GM19328 (cell line): ENCODE data around the gene RNF123.
"Not testable (repeated sequence)": the region's sequence is repeated elsewhere in the genome, so short reads cannot be mapped to it uniquely, and the experiment has no call there.

ENCODE experiments used
- ATAC-seq: cut with Tn5 transposase; IDR thresholded peaks from one replicate; pipeline ENCODE4 v1.9.1; 2021; ENCODE audit warnings: mild to moderate bottlenecking, moderate library complexity; ENCODE audit not compliant: unreplicated experiment

Gene RNF123

DNA sequence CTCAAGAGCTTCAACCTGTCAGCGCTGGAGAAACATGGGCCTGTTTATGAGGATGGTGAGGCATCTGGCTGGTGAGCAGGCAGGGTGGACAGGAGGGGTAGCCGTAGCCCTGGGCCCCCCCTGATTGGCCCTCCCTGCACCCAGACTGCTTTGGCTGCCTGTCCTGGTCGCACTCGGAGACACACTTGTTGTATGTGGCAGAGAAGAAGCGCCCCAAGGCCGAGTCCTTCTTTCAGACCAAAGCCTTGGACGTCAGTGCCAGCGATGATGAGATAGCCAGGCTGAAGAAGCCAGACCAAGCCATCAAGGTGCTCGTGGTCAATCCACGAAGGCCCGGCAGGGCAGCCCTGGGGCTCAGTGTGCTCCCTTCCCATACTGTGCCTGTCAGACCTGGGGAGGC lies 13.4 kb upstream of the RNF123 start:
- no peak for ATAC-seq

DNA sequence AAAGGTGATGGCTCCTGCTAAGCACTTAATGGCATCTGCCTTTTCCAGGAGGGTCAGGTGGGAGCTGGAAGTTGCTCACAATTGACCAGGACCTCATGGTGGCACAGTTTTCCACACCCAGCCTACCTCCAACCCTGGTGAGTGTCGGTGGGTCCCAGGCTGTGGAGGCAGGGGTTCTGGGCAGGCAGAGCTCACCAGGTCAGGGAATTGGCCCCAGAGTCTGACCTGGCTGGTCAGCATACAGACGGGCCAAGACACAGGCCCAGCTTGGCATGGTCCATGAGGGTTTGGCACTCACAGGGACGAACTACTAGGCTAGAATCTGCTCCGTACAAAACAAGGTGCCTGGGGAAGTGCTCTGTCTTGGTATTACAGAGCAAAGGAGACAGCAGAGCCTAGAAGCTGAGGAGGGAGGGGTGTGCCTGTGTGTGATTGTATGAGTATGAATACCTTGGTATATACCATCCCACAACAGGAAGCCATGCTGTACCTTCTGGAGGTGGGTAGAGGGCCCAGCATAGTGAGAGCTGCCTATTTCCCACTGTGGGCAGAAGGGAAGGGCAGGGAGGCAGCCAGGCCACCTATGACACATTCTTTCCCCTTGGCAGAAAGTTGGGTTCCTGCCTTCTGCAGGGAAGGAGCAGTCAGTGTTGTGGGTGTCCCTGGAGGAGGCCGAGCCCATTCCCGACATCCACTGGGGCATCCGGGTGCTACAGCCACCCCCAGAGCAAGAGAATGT lies 8.7 kb upstream of the RNF123 start:
- no peak for ATAC-seq

GRCh38 chr3:49681232-49681522 lies 8.2 kb upstream of the RNF123 start:
- no peak for ATAC-seq

DNA sequence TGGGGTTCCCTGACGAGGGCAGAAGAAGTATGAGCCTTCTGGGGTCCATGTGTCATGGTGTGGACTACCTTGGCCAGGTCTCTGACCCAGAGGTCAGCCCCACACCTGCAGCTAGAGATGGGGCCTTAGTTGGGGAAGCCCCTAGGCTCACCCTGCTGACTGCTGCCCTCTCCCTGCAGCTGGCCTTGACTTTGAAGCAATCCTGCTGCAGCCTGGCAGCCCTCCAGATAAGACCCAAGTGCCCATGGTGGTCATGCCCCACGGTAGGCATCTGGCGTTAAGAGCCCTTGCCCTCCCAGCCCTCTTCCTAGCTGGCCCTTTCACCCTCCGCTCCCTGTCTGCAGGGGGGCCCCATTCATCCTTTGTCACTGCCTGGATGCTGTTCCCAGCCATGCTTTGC lies 7.8 kb upstream of the RNF123 start:
- ATAC-seq: no peak

GRCh38 chr3:49683162-49683561 lies 6.2 kb upstream of the RNF123 start:
- no peak for ATAC-seq

DNA sequence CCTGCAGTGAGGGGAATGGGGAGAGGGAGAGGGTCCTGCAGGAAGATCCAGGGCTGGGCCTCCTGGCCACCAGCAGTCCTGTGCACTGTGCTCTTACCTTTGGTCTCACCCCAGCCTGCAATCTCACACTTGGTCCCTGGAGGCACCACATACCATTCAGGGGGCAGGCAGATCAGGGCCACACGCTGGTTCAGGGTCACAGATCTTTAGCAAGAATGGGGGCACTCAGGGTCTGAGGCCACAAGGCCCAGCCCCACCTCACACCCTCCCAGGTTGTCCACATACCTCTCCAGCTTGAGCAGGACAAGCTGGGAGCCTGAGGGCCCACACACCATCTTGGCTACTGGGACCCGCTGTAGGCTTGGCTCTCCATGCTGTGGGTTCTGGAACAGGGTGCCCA lies 4.9 kb upstream of the RNF123 start:
- not testable (repeated sequence) for ATAC-seq

DNA sequence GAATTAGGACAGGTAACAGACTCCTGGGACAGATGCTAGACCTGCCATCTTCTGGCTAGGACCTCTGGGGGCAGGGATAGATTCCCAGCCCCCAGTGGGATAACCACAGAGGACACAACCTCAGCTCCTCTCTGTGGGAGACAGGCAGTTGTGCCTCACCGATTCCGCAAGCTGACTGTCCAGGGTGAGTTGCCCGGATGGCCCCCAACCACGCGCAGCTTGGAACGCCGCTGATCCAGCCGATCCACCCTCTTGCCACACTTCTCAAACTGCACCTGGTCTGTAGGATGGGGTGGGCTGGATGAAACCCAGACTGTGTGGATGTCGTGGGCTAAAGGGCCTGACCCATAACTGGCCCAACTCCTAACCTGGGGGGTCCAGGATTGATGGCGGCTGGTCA lies 4.3 kb upstream of the RNF123 start:
- ATAC-seq: not testable (repeated sequence)

DNA sequence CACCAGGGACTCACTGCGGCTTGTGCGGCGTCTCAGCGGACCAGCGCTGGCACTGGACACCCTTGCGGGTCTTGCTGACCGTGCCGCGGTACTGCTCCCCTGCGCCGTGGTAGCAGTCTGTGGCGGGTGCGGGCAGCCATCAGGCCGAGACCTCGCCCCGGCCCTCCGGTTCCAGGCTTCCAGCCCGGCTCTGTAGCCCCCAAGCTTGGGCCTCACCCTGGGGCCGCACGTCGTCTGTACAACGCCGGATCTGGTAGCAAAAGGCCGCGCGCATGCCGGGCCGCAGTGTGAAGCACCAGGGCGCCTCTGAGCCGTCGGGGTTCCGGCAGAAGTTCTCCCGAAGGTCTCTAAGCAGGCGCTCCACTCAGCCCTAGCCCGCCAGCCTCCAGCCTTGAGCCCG lies 3.5 kb upstream of the RNF123 start:
- ATAC-seq: not testable (repeated sequence)

- ATAC-seq: not testable (repeated sequence)
These were observed 3.0 kb upstream of the RNF123 start for GRCh38 chr3:49686346-49686745.

DNA sequence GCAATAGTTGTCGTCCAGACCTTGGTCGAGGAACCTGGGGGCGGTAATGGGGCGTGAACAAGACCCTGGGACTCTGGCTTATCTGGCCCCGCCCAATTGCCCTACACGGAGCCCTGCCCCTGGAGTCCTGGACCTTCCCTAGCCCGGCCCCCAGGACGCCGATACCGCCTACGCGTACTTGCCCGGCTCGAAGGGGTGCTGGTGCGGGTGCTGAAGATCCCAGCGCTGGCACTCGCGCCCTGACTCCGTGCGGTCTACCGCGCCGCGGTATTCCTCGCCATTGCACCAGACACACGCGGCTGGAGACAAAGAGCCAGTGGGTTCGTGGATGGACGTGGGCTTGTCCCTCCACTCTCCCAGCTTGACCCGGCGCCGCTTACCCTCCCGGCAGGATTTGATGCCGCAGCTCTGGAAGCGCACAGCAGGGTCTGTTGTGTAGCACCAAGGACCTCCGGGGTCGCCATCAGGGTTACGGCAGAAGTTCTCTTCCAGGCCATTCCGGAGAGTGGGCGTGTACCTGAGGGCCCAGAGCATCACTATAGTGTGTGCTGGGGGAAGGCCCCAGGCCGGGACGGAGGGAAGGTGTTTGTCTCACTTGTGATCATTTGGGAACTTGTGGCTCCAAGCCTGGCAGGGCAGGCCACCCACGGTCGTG lies 2.5 kb upstream of the RNF123 start:
- ATAC-seq: not testable (repeated sequence)

DNA sequence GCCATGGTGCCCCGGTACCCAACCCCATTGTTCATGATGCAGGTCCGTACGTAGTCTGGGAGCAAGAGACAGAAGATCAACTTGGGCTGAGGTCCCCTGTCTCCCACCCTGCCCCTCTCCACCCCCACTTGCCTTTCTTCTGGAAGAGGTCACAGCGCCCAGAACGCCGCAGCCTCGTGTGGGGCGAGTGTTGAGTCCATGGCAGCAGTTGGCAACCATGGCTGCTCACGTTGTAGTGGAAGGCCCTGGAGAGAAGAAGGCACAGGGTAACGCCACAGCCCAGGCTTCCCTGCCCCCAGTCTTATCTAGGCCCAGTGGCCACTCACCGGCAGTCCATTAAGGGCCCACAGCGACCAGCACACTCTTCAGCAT lies 1.9 kb upstream of the RNF123 start:
- not testable (repeated sequence) for ATAC-seq

DNA sequence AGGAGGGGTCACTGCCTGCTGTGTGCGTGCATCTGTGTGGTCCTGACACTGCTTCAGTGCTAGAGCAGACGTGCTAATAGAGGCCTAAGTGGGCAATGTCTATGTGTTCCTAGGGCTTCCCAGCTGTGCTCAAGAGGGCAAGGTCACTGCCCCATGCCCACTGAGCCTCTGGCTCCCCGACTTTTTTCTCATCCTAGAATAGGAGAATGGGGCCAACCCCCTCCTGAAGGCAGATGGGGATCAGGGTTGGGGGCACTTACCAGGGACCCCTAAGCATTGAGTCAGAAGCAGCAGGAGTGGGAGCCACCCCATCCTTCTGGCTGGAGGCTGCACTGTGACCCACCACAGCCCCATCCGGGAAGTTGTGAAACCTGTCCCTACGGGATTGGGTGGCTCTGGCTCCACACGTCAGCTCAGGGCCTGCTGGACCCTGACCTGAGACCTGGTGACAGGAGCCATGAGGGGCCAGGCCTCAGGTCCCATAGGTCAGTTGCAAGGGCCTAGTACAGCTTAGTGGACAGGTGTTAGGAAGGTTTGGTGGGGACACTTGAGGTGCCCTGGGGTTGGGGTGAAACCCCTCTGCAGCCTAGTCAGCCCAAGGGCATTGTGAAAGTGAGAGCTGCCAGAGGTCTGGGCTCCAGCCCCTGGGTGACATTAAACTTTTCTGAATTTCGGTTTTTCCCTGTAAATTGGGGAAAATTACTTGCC lies 865 bp upstream of the RNF123 start:
- not testable (repeated sequence) for ATAC-seq

GRCh38 chr3:49689908-49690624 lies 709 bp downstream of the RNF123 start:
- ATAC-seq: not testable (repeated sequence)

DNA sequence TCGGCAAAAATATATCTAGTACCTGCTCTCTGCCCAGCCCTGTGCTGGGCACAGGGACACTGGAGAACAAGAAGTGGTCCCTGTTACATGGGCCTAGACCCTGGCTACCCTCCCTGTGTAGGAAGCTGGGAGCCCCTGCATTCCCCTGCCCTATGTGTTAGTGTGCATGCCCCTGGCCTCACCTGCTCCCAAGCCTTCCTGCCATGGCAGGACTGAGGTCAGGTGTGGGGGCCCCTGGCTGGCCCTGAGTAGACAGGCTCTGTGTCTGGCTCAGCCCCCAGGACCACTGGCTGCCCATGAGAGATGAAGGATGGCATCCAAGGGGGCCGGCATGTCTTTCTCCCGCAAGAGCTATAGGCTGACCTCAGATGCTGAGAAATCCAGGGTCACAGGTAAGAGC lies 1.5 kb downstream of the RNF123 start:
- ATAC-seq: not testable (repeated sequence)

- ATAC-seq: not testable (repeated sequence)
These were observed 2.1 kb downstream of the RNF123 start for GRCh38 chr3:49691481-49691880.

DNA sequence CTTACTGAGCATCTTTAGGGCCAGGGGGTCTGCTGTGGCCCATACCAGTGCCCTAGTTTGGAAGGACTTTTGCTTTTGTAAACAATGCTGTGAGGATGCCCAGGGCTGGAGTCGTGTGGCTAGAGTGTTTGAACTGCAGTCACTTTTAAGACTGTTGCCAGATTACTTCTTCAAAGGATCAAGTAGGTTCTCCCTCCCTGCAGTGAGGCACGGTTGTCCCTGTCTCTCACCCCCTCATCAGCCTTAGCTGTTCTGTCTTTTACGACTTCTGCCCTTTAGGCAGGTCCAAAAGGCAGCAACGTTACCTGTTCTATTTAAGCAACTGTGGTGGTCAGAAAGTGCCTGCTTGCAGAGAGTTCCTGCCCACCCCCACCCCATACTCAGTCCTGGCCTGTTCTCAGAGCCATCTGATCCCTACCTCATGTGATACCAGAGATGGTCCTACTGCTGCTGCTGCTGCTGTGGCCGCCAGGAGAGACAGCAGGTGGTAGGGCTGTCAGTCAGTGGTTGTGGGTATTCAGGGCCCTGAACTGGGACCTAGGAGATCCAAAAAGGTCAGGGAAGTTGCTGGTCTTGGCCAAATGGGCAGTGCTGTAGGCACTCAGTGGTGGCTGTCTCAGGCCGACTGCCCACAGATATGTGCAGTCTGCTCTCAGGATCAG lies 5.2 kb downstream of the RNF123 start:
- ATAC-seq: not testable (repeated sequence)

DNA sequence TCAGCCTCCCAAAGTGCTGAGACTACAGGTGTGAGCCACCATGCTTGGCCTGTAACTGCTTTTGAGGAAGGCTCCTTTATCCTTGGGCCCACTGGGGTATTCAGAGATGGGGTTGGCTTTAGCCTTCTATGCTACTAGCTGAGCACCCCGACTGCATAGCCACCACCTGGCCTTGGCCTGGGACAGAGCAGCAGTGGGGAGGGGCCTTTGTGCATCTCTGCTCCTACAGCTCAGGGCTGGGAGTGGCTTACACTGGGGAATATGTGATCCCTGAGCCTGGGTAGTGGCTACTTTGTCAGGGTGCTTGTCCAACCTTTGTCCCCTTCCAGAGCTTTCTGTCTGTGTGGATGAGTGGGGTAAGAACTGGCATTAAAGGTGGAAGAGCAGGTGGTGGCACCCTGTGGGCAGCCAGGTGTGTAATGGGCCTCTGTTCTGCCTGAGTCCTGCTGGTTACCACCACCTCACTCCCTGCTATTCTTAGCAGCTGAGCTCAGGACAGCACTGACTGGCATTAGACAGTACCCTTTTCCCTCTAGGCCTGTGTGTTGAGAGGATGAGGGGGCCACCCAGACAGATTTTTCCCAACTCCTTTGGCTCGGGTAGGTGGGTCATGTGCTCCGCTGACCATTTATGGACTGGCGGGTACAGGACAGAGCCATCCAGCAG lies 6.1 kb downstream of the RNF123 start:
- not testable (repeated sequence) for ATAC-seq

GRCh38 chr3:49699281-49699979 lies 10.1 kb downstream of the RNF123 start:
- ATAC-seq: no peak

- ATAC-seq: no peak
These were observed 10.7 kb downstream of the RNF123 start for GRCh38 chr3:49700014-49700413.
